Suprapubic skin (tissue), 4 donors: ENCODE results near the gene PUSL1. TPM values are rescaled to one million over a fixed set of nuclear protein-coding genes. Genes with fewer than 3 reads are reported as not detected.

ENCODE experiments used
- DNase-seq, 2 donors: peaks; one replicate each; pipeline ENCODE4 v3.0.0-alpha.2; 2019; ENCODE audit warnings: low spot score in 2 of 2
- H3K27ac ChIP-seq: fragments of 200-600 bp; sonication (generic); one replicate; pipeline ENCODE4 v1.5.1; 2019
- H3K27me3 ChIP-seq: fragments of 200-600 bp; sonication (generic); one replicate; pipeline ENCODE4 v1.5.1; 2019
- H3K36me3 ChIP-seq: fragments of 200-600 bp; sonication (generic); one replicate; pipeline ENCODE4 v1.5.1; 2019
- H3K4me1 ChIP-seq: fragments of 200-600 bp; sonication (generic); one replicate; pipeline ENCODE4 v1.5.1; 2019
- H3K4me3 ChIP-seq: fragments of 200-600 bp; sonication (generic); one replicate; pipeline ENCODE4 v1.5.1; 2019; ENCODE audit warnings: mild to moderate bottlenecking
- H3K9me3 ChIP-seq: fragments of 200-600 bp; sonication (generic); one replicate; pipeline ENCODE4 v1.5.1; 2019
- EP300 ChIP-seq: sonication (generic); formaldehyde crosslinking; IDR thresholded peaks from one replicate; pipeline ENCODE4 v1.6.1; 2017; ENCODE audit warnings: antibody characterized with exemption
- POLR2A ChIP-seq, 2 donors: fragments of 450-650 bp; IDR thresholded peaks; one replicate each; pipeline ENCODE4 v1.6.1; 2017; ENCODE audit warnings: antibody characterized with exemption in 2 of 2, mild to moderate bottlenecking in 2 of 2, moderate library complexity in 2 of 2
- POLR2AphosphoS5 ChIP-seq, 3 donors: sonication (generic); formaldehyde crosslinking; IDR thresholded peaks; one replicate each; pipeline ENCODE4 v1.6.1; 2017; ENCODE audit warnings: antibody characterized with exemption in 3 of 3
- WGBS: methylation state at CpG from one replicate; pipeline ENCODE4 v1.1.5; 2018; 5-methylcytosine and 5-hydroxymethylcytosine counted together
- total RNA-seq, 4 donors: library from RNA; depleted of rRNA; stranded (reverse); fragments of >200 nt; gene quantifications; one replicate each; pipeline ENCODE4 v1.1.0, GENCODE V29; 2016
- TF ChIP-seq, protein P1 (sequence below), 2 donors: fragments of 200-600 bp in 1 of 2; fragments of 450-650 bp in 1 of 2; sonication (generic) in 1 of 2; IDR thresholded peaks; one replicate each; pipeline ENCODE4 v1.5.1; 2016 to 2019; ENCODE audit warnings: antibody characterized with exemption in 2 of 2, mild to moderate bottlenecking in 1 of 2, moderate library complexity in 1 of 2

Gene PUSL1
- total RNA-seq, 4 donors from 2014 or later = 16.9 to 56.4 (median 36.4) TPM

DNA sequence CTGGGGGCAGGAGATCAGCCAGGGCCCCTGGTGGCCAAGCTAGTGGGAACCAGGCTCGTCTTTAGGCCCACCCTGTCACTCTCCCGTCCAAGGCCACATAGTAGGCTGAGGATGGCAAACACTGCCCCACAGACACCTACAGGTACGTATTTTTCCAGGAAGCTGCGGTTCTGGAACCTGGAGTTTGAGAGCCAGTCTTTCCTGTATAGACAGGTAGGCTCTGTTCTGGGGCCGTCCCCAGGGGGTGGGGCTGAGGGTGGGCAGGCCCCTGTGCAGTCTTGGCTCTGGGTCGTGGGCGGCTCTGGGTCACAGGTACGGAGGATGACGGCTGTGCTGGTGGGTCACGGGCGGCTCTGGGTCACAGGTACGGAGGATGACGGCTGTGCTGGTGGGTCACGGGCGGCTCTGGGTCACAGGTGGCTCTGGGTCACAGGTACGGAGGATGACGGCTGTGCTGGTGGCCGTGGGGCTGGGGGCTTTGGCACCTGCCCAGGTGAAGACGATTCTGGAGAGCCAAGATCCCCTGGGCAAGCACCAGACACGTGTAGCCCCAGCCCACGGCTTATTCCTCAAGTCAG is 2.2 kb downstream of the PUSL1 start:
- peaks cover 47% of the 10 kb centered on the region for H3K36me3 ChIP-seq
- H3K4me3 ChIP-seq = peak overlapping the region; percentile 65

DNA sequence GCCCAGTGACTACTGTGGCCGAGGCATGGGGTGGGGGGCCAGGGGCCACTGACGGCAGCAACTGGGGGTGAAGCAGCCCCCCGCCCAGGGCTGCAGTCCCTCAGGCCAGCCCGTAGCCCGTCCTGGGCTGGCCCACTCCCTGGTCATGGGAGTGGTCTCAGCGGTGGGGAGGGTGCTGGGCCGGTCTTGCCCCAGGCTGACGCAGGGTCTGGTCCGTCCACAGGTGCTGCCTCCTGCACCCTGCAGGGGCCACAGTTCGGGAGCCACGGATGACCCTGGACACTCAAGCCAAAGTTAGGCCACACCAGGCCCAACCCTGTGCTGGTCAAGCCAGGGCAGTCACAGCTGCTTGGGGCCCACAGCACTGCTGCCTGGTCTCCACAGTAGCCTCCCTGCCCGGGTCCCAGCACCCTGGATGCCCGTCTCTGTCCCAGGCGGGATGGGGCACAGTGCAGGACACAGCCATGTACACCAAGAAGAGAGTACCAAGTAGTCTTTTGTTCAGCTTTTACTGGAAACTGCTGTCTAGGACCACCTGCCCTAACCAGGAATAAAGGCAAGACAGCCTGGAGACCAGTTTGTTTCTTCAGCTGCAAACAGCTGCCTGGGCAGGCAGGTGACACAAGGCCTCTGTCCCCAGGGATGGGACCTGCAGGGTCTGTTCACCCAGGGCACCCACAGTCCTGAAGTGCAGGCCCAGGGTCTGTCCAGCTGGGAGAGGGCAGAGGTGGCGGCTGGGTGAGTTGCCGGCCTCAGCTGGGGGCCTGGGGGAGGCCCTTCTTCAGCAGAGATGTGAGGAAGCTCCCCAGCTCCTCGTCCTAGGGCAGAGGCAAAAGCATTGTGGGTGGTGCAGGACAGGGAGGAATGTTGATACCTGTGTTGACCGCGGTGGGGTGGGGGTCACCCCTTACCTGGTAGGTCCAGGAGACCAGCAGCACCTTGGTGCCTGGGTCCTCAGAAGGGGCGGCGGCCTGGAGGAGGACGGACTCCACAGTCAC is 3.0 kb downstream of the PUSL1 start:
- Histone ChIP-seq H3K27ac (peak overlapping the region; percentile 93), H3K36me3 (peaks cover 47% of the 10 kb centered on the region), H3K27me3 (no peaks in the 10 kb centered on the region), H3K4me3 (no peak overlapping the region), H3K9me3 (no peaks in the 10 kb centered on the region), H3K4me1 (peaks cover 35% of the 10 kb centered on the region)
- TF ChIP-seq, protein P1, sequence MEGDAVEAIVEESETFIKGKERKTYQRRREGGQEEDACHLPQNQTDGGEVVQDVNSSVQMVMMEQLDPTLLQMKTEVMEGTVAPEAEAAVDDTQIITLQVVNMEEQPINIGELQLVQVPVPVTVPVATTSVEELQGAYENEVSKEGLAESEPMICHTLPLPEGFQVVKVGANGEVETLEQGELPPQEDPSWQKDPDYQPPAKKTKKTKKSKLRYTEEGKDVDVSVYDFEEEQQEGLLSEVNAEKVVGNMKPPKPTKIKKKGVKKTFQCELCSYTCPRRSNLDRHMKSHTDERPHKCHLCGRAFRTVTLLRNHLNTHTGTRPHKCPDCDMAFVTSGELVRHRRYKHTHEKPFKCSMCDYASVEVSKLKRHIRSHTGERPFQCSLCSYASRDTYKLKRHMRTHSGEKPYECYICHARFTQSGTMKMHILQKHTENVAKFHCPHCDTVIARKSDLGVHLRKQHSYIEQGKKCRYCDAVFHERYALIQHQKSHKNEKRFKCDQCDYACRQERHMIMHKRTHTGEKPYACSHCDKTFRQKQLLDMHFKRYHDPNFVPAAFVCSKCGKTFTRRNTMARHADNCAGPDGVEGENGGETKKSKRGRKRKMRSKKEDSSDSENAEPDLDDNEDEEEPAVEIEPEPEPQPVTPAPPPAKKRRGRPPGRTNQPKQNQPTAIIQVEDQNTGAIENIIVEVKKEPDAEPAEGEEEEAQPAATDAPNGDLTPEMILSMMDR (IDR thresholded peaks at IDR 0.05) = no peak
- TF ChIP-seq POLR2AphosphoS5 (IDR thresholded peaks at IDR 0.05) (no peak), POLR2A (IDR thresholded peaks at IDR 0.05) (no peak), EP300 (no peak)
- no peak for DNase-seq
- 84% methylated on average over 3 of the region's 22 CpGs for WGBS

More for the DNA sequence above, 2.2 kb downstream of the PUSL1 start:
- no peaks in the 10 kb centered on the region for H3K27me3 ChIP-seq
- WGBS = 50% methylated on average over 5 of the region's 21 CpGs
- no peak for TF ChIP-seq EP300
- no peak for TF ChIP-seq POLR2A (IDR thresholded peaks at IDR 0.05)
- no peak for TF ChIP-seq POLR2AphosphoS5 (IDR thresholded peaks at IDR 0.05)
- TF ChIP-seq, protein P1 (IDR thresholded peaks at IDR 0.05) = no peak
- DNase-seq = no peak
- peaks cover 43% of the 10 kb centered on the region for H3K4me1 ChIP-seq
- H3K9me3 ChIP-seq = no peaks in the 10 kb centered on the region
- H3K27ac ChIP-seq = peak overlapping the region; percentile 93

DNA sequence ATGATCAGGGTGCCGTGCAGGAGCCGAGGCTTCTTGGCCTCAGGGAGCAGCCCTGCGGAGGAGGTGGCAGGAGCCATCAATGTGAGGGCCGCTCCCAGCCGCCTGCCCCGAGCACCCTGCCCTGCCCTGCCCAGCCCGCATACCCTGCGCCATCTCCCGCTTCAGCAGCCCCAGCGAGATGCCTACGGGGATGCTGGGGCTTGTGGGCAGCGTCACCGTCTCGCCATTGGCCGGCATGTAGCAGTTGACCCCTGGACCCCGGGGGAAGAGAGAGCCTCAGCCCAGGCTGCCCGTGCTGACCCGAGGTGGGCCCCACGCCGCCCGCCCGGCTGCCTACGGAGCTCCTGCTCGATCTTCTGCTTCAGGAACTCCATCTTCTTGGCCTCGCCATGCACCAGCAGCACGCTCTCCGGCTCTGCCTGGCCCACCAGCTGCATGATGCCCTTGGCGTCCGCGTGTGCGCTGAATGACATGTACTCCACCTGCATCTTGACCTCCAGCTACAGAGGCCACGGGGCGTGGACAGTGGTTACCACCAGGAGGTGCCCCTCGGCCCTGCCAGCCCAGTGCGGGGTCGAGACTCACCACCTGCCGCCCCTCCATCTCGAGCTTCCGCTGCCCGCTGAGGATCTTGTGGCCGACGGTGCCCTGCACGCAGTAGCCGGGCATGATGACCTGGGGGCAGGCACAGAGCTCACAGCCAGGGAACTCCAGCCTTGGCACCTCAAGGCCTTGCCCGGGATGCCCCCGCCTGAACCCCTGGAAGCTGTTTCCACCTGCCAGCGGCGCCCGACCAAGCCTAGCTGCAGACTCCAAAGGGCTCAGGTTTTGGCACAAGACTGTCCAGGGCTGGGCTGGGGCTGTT is 4.3 kb downstream of the PUSL1 start:
- Histone ChIP-seq H3K27ac (no peak overlapping the region), H3K36me3 (peaks cover 51% of the 10 kb centered on the region), H3K4me1 (peaks cover 33% of the 10 kb centered on the region), H3K4me3 (no peak overlapping the region), H3K9me3 (no peaks in the 10 kb centered on the region), H3K27me3 (no peaks in the 10 kb centered on the region)
- 91% methylated on average over 22 of the region's 49 CpGs for WGBS
- no peak for TF ChIP-seq POLR2A (IDR thresholded peaks at IDR 0.05)
- TF ChIP-seq, protein P1 (IDR thresholded peaks at IDR 0.05) = no peak
- no peak for TF ChIP-seq POLR2AphosphoS5 (IDR thresholded peaks at IDR 0.05)
- no peak for TF ChIP-seq EP300
- no peak for DNase-seq

DNA sequence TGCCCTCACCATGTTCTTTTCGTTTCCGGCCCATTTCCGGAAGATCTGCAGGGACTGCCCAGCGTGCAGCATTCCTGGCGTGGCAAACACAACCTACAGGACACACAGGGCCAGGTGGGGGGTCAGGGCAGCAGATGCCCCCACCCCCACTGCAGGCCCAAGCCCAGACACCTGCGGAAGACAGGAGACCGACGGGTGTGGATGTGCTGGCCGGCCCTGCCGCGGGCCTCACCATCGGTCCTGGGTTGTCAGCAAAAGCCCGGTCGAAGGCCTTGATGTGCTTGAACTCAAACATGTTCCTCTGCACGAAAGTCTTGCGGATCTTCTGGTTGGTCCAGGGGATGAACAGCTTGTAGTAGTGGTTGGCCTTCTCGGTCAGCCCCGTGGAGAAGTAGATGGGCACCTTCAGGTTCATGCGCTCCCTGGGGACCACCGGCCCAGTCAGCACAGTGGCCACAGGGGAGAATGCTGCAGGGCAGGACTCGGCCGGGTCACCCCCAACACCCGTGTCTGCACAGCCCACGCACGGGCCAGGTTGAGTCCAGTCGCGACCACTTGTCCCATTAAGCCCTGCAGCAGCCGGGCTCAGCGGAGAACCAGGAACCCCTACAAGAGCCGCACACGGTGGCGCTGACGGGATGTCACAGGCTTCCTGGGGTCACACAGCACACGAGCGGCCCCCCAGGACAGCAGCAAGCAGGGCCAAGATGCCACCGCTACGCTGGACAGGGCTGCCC is 5.3 kb downstream of the PUSL1 start:
- Histone ChIP-seq H3K4me3 (no peak overlapping the region), H3K27me3 (no peaks in the 10 kb centered on the region), H3K9me3 (no peaks in the 10 kb centered on the region), H3K27ac (no peak overlapping the region), H3K4me1 (peaks cover 43% of the 10 kb centered on the region), H3K36me3 (peaks cover 51% of the 10 kb centered on the region)
- DNase-seq = no peak
- no peak for TF ChIP-seq EP300
- TF ChIP-seq POLR2A (IDR thresholded peaks at IDR 0.05) = no peak
- no peak for TF ChIP-seq POLR2AphosphoS5 (IDR thresholded peaks at IDR 0.05)
- TF ChIP-seq, protein P1 (IDR thresholded peaks at IDR 0.05) = no peak
- WGBS = 92% methylated on average over 14 of the region's 37 CpGs
